HG02870 (cell line): ENCODE results near the gene ANP32E.
"Not testable (repeated sequence)": the region's sequence is repeated elsewhere in the genome, so short reads cannot be mapped to it uniquely, and the experiment has no call there.

Experiments used
- ATAC-seq: cut with Tn5 transposase; IDR thresholded peaks from one replicate; pipeline ENCODE4 v1.9.1; 2021; ENCODE audit warnings: mild to moderate bottlenecking, moderate library complexity; ENCODE audit not compliant: unreplicated experiment

The ANP32E gene

DNA sequence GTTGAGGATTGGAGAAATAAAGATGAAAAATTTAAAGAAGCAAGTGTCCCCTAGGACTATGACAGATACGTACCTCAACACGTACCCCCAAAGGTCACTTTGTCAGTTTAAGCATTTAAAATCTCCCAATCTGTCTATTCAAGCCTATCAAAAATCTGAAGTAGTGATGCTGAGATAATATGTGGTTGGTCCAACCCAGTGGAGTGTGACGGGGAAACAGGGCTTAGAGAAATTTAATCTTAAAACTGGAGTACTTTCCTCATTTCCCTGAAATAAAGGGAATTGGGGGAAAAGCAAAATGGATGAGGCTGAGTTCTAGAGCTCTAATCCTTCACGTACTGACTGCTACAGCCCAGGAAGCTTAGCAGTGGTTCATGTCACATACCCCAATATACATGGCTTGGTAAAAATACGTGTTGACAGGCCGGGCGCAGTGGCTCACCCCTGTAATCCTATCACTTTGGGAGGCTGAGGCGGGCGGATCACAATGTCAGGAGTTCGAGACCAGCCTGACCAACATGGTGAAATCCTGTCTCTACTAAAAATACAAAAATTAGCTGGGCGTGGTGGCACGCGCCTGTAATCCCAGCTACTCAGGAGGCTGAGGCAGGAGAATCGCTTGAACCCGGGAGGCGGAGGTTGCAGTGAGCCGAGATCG lies 21.7 kb downstream of the ANP32E start:
- not testable (repeated sequence) for ATAC-seq

DNA sequence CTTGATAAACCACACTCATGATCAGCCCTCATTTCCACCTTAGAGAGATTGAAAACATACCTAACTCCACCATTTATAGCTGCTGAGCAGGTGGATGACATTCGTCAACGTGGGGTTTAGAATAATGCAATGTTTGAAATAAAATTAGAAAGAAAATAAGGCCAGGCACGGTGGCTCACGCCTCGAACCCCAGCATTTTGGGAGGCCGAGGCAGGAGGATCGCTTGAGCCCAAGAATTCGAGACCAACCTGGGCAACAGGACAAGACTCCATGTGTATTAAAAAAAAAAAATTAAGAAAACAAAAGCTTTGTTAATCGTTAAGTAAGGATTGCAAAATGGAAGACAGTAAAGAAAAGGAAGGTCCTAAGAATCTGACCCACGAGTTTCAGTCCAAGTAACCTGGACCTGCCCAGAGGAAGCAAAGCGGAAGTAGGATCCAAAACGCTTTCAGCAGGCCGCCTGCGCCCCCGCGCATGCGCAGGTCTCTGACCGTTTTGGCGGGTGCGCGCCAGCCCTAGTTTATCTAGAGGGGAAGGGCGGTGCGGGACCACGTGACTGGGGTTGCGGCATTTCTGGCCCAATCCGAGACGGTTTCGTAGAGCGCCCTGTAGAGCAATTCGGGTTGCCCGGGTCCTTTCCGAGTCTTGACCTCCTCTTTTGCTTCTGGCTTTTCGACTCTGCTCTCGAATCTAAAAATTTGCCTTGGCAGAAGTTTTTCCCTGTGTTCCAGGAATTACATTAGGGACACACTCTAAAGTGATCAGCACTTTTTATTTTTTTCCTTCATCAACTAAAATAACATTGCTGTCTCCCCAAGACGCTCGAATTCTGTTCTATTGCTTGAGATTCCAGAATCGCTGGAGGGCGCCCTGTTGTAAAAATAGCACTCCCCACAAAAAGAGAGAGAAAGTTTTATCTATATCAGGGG lies 22.5 kb downstream of the ANP32E start:
- ATAC-seq, result no peak

DNA sequence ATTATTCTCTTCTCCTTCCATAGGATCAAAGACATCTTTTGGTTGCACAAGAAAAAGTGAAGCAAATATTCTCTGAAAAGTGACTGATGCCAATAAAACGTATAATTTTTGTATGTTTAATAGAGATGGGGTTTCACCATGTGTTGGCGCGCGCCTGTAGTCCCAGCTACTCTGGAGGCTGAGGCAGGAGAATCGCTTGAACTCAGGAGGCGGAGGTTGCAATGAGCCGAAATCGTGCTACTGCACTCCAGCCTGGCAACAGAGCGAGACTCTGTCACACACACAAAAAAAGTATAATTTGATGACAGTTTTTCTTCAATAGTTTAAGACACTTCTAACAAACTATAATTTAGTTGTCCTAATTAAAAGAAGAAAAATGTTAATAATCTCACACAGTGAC lies 23.8 kb downstream of the ANP32E start:
- ATAC-seq, result no peak

DNA sequence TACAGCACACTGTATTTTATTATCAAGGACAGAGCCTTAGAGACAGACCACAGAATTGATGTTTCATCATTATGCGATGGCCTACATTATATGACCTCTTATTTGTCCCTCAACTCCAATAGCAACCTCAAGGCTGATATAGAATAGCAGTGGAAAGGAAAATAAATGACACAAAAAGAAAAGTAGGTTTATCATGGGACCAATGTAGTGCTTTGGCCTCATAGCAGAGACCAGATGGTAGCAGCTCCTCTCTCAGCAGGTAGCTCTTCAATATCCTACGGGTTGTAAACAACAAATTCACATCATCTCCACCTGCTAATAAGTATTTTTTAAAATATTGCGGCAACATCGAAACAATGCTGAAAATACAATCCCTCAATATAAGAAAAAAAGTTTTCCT lies 25.2 kb downstream of the ANP32E start:
- ATAC-seq, result no peak

DNA sequence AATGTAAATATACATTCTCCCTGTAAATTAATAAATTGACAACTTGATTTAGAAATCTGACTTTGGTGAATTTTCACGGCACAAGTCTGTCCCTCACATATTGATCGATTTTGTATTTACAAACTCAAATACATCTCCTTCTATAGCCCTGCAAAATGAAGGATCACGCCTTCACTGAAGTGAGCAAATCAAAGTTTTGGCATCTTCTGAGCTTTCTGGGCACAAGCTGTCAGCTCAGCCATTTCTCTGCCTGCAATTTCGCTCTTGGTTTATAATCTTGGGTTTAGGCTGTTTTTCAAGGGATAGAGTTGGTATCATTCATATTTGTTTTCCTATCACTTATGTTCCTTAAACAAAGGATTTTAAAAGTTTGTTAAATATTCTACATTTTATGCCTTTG lies 25.8 kb downstream of the ANP32E start:
- no peak for ATAC-seq

DNA sequence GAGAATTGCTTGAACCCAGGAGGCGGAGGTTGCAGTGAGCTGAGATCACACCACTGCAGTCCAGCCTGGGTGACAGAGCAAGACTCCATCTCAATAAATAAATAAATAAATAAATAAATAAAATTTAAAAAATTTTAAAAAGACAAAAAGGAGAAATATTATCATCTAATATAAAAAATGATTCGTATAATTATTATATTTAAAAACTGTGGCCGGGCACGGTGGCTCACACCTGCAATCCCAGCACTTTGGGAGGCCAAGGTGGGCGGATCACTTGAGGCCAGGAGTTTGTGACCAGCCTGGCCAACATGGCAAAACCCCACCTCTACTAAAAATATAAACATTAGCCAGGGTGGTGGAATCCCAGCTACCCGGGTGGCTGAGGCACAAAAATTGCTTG lies 27.5 kb downstream of the ANP32E start:
- not testable (repeated sequence) for ATAC-seq

DNA sequence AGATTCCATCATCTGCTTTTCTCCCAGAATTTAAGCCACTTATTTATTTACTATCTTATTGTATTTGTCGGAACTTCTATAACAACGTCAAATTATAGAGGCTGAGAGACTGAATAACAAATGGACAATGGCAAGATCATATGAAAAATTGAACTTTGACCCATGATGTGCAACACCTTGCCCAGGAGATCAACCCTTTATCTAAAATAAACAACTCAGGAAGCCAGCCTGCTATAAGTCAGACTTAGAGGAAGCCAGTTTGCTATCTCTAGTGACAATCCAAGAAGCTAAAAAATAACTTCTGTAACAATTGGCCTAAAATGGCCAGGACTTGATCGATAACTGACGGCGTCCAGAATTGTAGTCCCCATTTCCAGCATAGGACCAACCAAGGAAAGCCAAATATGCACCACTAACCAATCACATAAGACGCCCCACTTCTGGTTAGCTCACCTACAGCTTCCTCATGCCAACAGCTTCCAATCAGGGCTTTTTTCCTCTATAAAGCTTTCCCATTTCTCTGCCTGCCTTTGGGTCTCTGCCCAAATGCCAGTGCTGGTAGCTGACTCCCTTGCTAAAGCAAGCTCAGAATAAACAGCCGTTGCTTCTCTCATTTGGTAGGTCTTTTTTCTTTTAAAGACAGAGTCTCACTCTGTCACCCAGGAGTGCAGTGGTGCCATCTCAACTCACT lies 28.5 kb downstream of the ANP32E start:
- ATAC-seq, result no peak

DNA sequence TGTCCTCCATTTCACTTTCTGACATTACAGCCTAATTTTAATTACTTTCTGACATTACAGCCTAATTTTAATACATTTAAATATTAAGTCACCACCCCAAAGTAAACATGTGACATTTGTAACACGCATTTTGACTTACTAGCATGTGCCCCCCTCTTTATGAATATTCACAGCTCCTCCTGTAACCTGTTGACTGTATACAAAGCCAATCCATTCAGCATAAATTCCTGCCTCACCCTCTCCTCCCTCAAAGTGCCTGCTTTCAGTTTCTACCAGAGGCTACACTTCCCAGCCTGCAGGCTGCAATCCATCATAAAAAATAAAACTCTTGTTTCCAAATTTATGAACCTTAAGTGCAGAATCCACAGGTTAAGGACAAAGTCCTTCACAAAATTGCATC lies 39.5 kb downstream of the ANP32E start:
- no peak for ATAC-seq

DNA sequence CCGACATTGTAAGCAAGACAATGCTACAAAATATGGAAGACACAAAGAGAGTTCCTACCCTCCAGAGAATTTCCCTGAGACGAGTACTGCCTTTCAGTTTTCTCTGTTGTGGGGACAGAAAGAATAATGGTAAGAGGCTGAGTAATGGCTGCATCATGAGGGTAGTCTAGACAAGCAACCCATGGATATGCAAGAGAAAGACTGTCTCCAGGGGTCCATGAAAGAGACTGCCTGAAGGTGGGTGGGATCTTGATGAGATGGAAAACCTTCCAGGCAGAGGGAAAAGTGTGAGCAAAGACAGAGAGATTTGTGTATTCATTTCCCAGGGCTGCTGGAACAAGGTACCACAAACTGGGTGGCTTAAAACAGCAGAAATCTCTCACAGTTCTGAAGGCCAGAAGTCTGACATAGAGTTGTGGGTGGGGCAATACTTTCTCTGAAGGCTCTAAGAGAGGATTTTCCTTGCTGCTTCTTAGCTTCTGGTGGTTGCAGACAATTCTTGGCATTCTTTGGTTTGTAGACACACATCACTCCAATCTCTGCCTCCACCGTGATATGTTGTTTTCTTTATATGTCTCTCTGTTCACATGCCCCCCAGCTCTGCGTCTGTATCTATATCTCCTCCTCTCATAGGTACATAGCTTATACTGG lies 41.4 kb downstream of the ANP32E start:
- ATAC-seq, result no peak

DNA sequence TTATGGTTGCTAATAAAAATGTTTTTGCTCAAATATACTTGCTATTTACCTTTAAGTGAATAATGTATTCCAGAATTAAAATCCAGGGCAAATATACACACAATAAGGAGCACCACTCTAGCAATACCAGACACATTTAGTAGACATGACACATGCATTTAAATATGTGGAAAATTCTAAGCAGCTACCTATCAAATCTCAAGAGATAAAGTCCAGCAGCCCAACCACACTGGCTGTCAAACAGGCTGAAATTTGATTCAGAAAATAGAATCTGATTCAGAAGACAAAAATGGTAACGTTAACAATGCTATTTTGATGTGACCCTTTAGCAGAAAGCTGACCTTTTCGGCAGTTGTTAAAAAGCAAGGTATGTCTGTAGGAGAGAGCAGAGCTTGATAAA lies 43.9 kb downstream of the ANP32E start:
- no peak for ATAC-seq

DNA sequence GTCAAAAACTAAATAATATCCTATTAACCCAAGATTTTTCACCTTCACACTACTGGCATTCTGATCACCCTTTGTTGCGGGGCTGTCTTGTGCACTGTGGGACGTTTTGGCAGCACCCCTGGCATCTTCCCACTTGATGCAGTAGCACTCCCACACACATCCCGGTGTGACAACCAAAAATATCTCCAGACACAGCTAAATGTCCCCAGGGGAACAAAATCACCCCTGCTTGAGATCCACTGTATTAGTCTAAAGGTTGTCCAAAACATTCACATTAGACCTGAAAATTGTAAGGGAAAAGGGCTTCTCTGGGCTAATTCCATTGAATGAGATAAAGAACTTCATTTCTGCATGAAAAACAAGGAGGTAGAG lies 48.4 kb downstream of the ANP32E start:
- no peak for ATAC-seq

DNA sequence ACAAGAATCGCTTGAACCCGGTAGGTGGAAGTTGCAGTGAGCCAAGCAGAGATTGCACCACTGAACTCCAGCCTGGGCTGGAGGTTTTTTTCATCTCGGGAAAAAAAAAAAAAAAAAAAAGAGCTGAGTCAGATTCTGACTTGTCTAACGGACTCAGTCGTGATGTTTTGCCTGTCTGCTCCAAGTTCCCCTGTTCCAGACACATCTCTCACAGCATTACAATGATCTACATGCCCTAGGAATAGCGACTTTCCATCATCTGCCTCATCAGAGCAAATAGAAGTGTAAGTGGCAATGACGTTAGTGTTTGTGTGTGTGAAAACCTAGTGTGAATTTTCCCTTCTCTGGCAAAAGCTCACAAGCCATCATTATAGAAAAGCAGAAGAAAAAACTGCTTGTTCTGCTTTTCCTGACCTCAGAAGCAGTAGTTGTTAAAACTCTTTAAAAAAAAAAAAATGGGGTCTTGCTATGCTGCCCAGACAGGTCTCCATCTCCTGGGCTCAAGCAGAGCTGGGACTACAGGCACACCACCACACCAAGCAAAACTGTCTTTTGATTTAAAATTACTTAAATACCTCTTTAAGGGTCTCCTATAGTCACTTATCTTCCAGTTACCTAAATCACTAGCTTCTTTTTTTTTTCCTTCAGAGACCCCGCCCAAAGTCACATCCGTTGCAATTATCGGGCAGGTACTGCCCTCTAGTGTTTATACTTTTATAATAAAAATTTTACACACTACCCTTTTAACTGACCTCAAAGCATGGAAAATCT lies 48.9 kb downstream of the ANP32E start:
- ATAC-seq, result no peak

DNA sequence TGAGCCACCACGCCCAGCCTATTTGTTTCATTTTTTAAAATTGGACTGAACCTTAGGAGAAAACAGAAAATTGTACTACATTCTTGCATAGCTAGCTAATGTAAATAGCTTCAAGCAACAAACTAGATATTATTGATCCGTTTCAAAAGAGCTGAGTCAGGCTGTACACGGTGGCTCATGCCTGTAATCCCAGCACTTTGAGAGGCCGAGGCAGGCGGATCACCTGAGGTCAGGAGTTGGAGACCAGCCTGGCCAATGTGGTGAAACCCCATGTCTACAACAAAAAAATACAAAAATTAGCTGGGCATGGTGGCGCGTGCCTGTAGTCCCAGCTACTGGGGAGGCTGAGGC lies 49.5 kb downstream of the ANP32E start:
- ATAC-seq, result not testable (repeated sequence)

DNA sequence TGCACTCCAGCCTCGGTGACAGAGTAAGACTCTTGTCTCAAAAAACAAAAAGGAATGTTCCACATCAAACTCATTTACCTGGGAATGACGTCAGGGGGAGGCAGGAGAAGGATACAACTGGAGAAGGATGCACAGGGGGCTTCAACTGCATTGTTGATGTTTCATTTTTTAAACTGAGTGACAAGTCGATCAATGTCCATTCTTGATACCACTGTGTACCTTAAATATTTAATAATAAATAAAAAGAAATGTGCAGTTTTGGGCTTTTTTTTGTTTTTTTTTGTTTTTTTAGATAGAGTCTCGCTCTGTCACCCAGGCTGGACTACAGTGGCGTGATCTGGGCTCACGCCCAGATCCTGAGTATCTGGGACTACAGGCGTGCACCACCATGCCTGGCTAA lies 50.4 kb downstream of the ANP32E start:
- ATAC-seq, result no peak

DNA sequence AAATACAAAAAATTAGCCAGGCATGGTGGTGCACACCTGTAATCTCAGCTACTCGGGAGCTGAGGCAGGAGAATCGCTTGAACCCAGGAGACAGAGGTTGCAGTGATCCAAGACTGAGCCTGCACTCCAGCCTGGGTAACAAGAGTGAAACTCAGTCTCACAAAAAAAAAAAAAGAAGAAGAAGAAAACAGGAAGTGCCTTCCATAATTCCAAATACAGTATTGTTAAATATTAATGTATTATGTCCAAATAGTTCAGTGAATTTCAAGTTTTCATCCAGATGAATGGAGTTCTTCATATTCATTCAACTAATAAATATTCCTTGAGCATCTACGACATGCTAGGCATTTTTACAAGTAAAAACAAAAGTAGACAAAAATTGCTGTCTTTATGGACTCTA lies 52.9 kb downstream of the ANP32E start:
- ATAC-seq, result no peak

DNA sequence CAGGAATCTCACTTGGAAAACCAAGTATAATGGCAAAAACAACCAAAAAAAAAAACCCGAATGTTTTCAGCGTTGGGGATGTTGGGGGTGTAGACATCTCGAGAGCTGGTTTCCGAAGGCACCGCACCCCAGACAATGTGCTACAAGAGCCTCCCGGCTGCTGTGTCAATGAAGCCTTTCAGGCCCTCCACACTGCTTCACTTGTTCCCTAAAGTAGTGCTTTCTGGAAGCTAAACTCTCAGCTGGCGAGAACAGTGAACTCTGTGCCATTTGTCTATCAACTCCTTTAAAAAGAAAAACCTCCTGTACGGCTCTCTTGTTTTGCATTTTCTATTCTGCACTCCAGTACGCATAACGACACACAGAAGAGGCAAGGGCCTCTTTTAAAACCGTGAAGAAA lies 53.7 kb downstream of the ANP32E start:
- ATAC-seq, result no peak

DNA sequence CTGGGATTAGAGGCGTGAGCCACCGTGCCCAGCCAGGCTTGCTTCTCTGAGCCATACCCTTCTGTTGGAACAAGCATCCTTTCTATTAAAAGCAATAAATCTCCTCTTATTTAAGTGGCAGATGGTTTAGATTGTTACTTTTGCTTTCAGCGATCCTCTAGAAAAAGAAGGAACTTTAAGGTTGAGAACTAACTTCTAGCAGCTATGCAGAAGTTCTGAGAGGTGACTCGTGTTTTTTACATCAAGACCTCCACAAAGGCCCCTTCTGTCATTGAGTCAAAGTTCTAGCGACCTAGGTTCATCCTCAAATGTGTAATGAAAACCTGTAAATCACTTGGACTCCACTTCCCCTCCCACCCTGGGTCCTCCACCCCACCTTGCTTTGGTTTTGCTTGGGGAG lies 55.4 kb downstream of the ANP32E start:
- ATAC-seq, result no peak

DNA sequence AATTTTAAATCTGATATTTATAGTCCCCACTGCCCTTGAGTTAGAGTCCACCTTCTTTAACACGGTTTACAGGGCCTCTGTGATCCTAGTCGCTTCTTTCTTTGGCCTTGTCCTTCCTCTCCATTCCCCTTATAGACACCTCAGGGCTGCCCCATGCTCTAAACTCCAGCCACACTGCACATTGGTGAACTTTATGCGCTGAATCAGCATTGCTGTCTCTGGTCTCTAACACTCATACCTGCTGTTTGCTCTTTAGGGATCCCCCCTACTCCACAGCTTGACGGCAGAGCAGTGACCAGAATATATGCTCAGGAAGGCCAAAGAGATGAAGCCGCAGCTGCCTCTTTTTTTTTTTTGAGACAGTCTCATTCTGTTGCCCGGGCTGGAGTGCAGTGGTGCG lies 56.0 kb downstream of the ANP32E start:
- no peak for ATAC-seq

DNA sequence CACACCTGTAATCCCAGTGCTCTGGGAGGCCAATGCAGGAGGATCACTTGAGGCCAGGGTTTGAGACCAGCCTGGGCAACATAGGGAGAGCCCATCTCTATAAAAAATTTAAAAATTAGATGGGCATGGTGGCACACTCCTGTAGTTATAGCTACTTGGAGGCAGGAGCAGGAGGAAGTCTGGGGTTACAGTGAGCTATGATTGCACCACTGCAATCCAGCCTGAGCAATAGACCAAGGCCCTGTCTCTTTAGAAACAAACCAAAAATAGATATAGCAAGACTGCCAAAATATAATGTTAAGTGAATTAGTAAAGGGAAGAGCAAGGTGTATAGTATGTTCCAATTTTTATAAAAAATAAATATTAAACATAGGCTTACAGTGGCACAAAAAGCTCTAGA lies 57.4 kb downstream of the ANP32E start:
- ATAC-seq, result no peak

DNA sequence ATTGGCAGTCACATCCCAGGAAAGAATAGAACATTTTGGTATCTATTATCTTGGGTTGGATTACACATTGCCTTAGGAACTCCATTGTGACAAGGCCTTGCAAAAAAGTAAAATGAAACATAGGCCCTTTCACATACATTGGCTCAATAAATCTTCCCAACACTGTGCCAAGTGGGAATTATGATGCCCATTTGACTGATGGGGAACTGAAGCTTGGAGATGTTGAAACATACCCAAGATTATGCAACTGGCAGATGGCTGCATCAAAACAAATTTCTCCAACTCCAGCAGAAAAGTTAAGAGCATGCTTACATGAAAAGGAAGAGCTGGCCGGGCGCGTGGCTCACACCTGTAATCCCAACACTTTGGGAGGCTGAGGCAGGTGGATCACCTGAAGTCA lies 59.3 kb downstream of the ANP32E start:
- no peak for ATAC-seq

DNA sequence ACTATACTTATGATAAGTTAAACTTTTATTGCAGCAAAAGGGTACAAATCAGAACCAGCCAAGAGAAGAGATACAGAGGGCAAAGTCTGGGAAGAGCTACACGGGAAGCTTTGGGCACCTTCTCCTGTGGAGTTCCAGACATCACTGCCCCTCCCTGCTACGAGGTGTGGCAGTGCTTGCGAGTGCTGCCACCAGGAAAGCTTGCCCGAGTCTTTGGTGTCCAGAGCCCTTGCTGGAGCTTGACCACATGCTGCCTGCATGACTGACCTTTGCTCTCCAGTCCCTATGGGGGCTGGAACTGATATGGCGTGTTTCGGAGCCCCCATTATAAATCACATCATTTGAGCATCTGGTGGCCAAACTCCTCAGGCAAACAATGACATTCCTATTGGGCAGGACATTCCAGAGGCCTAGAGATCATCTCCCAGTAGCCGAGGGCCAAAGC lies 62.7 kb downstream of the ANP32E start:
- ATAC-seq, result no peak
